OCI-LY7 (cell line): ENCODE results near the gene WDFY2. TPM values are rescaled to one million over a fixed set of nuclear protein-coding genes. Genes with fewer than 3 reads are reported as not detected.

ENCODE experiments used
- BruUV-seq: library from RNA; stranded (reverse); fragments of 400-500 nt; replicated peaks from 2 replicates; lab custom pipeline; 2021; lab: Mats Ljungman, UMichigan
- CTCF ChIA-PET: fragments of 300-600 bp; sonication (Branson Sonifier 250); formaldehyde crosslinking; loops from one replicate; lab custom pipeline; 2022; ENCODE audit warnings: antibody characterized with exemption; ENCODE audit not compliant: unreplicated experiment; lab: Charles Lee
- POLR2A ChIA-PET: fragments of 300-600 bp; sonication (Branson Sonifier 250); formaldehyde crosslinking; loops from one replicate; lab custom pipeline; 2022; ENCODE audit warnings: antibody characterized with exemption; lab: Charles Lee
- DNase-seq: peaks from one replicate; pipeline ENCODE4 v3.0.0-alpha.2; 2015; ENCODE audit warnings: low spot score
- H2AFZ ChIP-seq: fragments of 200-600 bp; sonication (generic), shearing (Covaris generic); 2 replicates; pipeline ENCODE4 v1.6.1; 2014; ENCODE audit warnings: mild to moderate bottlenecking, antibody characterized with exemption, low read length, moderate library complexity
- H3K27ac ChIP-seq: fragments of 200-600 bp; sonication (generic); 2 replicates; pipeline ENCODE4 v1.5.1; 2014; ENCODE audit warnings: mixed run types, low read depth, mild to moderate bottlenecking, moderate library complexity, low read length, inconsistent platforms; ENCODE audit not compliant: poor library complexity, severe bottlenecking
- H3K36me3 ChIP-seq: fragments of 200-600 bp; sonication (generic); 2 replicates; pipeline ENCODE4 v1.6.1; 2014; ENCODE audit warnings: mild to moderate bottlenecking, antibody characterized with exemption, low read length, moderate library complexity, mixed read lengths; ENCODE audit not compliant: insufficient read depth
- H3K4me1 ChIP-seq: fragments of 200-600 bp; sonication (generic); 2 replicates; pipeline ENCODE4 v1.5.1; 2014; ENCODE audit warnings: mild to moderate bottlenecking, low read length; ENCODE audit not compliant: insufficient read depth, poor library complexity, severe bottlenecking
- H3K4me2 ChIP-seq: fragments of 200-600 bp; sonication (generic); 2 replicates; pipeline ENCODE4 v1.6.1; 2014; ENCODE audit warnings: mild to moderate bottlenecking, low read length
- H3K4me3 ChIP-seq: fragments of 200-600 bp; sonication (generic); 2 replicates; pipeline ENCODE4 v1.5.1; 2014; ENCODE audit warnings: mild to moderate bottlenecking, low read depth, low read length; ENCODE audit not compliant: poor library complexity, severe bottlenecking
- H3K79me2 ChIP-seq: fragments of 200-600 bp; sonication (generic); 2 replicates; pipeline ENCODE4 v1.6.1; 2016; ENCODE audit warnings: low read depth, mild to moderate bottlenecking, low read length, moderate library complexity, mixed read lengths; ENCODE audit not compliant: insufficient read depth
- H3K9me2 ChIP-seq: fragments of 200-600 bp; sonication (generic); 2 replicates; pipeline ENCODE4 v1.6.1; 2016; ENCODE audit warnings: mild to moderate bottlenecking, low read length, mixed read lengths; ENCODE audit not compliant: insufficient read depth
- H3K9me3 ChIP-seq: fragments of 200-600 bp; sonication (generic); 2 replicates; pipeline ENCODE4 v1.6.1; 2014; ENCODE audit warnings: mild to moderate bottlenecking, mixed run types, low read length, mixed read lengths
- H4K20me1 ChIP-seq: fragments of 200-600 bp; sonication (generic); 2 replicates; pipeline ENCODE4 v1.6.1; 2014; ENCODE audit warnings: mild to moderate bottlenecking, antibody characterized with exemption, low read length, moderate library complexity, mixed read lengths; ENCODE audit not compliant: insufficient read depth
- EZH2phosphoT487 ChIP-seq: fragments of 200-600 bp; sonication (generic); IDR thresholded peaks from 2 replicates; pipeline ENCODE4 v1.6.1; 2018; ENCODE audit warnings: low read depth, borderline replicate concordance, mild to moderate bottlenecking, mixed run types, antibody characterized with exemption, low read length, moderate library complexity, mixed read lengths
- intact Hi-C: fragments of 100-400 bp; cut with micrococcal nuclease; formaldehyde crosslinking; loops from one replicate; pipeline ENCODE4 v1.10.0; 2022; ENCODE audit not compliant: unreplicated experiment
- total RNA-seq, 2 experiments: library from RNA; depleted of rRNA in 1 of 2; stranded (reverse); fragments of >200 nt in 1 of 2; shearing (Covaris generic) in 1 of 2; gene quantifications; 2 replicates each; pipeline ENCODE4 v1.2.3, GENCODE V29; 2014 to 2022
- TF ChIP-seq, protein P1 (sequence below): fragments of 200-600 bp; sonication (generic); conservative IDR thresholded peaks from 2 replicates; pipeline ENCODE4 v1.5.1; 2014; ENCODE audit warnings: mild to moderate bottlenecking, antibody characterized with exemption, low read length, moderate library complexity, mixed read lengths

The WDFY2 gene
- total RNA-seq, 2 experiments from 2014 or later = 6.4 to 18.1 TPM

DNA sequence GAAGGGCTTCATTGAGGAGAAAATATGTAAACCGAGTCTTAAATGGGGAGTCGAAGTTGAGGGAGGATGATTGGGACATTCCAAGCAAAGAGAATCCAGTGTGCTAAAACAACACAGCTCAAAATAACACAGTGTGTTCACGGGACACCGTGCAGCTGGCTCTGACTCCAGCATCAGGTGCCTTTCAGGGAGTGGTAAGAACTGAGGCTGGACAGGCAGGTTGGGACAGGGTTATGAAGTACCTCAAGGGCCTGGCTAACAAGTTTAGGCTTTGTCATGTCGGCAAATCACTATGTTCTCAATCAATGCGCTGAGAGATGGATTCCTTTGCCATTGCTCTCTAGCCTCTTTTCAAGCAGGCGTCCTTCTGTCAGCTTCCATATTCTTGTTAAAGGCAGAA is 27.5 kb upstream of the WDFY2 start:
- H3K9me2 ChIP-seq = no peaks in the 10 kb centered on the region

DNA sequence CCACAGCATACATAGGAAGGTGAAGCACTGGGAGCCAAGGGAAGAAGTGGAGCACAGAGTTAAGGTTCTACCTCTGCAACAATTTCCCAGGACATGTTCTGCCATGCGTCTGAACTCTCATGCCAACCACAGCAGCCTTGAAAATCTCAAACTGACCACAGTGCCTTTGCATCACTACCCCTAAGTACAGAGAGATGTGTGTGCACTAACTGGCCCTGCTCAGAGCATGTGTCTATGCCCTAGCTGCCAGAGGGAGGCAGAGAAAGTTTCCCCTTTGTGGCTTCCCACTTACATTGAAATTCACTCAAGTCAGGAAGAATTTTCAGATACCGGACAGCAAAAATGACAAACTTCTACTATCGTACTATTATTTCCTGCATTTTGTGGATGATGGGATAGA is 26.8 kb upstream of the WDFY2 start:
- Histone ChIP-seq H3K4me1 (peaks cover 6% of the 10 kb centered on the region), H4K20me1 (no peaks in the 10 kb centered on the region), H3K9me2 (no peaks in the 10 kb centered on the region), H2AFZ (no peak overlapping the region), H3K4me2 (no peak overlapping the region), H3K79me2 (no peaks in the 10 kb centered on the region), H3K9me3 (no peaks in the 10 kb centered on the region), H3K27ac (no peak overlapping the region), H3K36me3 (no peaks in the 10 kb centered on the region), H3K4me3 (no peak overlapping the region)
- TF ChIP-seq EZH2phosphoT487 = no peak
- TF ChIP-seq, protein P1, sequence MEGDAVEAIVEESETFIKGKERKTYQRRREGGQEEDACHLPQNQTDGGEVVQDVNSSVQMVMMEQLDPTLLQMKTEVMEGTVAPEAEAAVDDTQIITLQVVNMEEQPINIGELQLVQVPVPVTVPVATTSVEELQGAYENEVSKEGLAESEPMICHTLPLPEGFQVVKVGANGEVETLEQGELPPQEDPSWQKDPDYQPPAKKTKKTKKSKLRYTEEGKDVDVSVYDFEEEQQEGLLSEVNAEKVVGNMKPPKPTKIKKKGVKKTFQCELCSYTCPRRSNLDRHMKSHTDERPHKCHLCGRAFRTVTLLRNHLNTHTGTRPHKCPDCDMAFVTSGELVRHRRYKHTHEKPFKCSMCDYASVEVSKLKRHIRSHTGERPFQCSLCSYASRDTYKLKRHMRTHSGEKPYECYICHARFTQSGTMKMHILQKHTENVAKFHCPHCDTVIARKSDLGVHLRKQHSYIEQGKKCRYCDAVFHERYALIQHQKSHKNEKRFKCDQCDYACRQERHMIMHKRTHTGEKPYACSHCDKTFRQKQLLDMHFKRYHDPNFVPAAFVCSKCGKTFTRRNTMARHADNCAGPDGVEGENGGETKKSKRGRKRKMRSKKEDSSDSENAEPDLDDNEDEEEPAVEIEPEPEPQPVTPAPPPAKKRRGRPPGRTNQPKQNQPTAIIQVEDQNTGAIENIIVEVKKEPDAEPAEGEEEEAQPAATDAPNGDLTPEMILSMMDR = no peak
- no peak for DNase-seq
- POLR2A ChIA-PET = no interaction called here
- BruUV-seq = no TSS peak
- intact Hi-C loops = no loop called here
- CTCF ChIA-PET = no interaction called here

More for the DNA sequence above, 27.5 kb upstream of the WDFY2 start:
- DNase-seq = no peak
- Histone ChIP-seq H4K20me1 (no peaks in the 10 kb centered on the region), H3K4me2 (no peak overlapping the region), H3K9me3 (no peaks in the 10 kb centered on the region), H3K36me3 (no peaks in the 10 kb centered on the region), H3K4me1 (no peaks in the 10 kb centered on the region), H3K79me2 (no peaks in the 10 kb centered on the region), H2AFZ (no peak overlapping the region), H3K27ac (no peak overlapping the region), H3K4me3 (no peak overlapping the region)
- ChIA-PET POLR2A (interaction anchor here (0.6 to 1.0 kb wide), 2 partner anchors 10 to 167 kb away, joined by 3 to 6 read pairs; no protein-coding TSS in a partner anchor), CTCF (interaction anchor here (0.5 kb wide), 1 partner anchor 267 kb away, joined by 3 read pairs; no protein-coding TSS in a partner anchor)
- no peak for TF ChIP-seq EZH2phosphoT487
- TF ChIP-seq, protein P1 = no peak
- BruUV-seq = no TSS peak
- intact Hi-C loops = no loop called here

DNA sequence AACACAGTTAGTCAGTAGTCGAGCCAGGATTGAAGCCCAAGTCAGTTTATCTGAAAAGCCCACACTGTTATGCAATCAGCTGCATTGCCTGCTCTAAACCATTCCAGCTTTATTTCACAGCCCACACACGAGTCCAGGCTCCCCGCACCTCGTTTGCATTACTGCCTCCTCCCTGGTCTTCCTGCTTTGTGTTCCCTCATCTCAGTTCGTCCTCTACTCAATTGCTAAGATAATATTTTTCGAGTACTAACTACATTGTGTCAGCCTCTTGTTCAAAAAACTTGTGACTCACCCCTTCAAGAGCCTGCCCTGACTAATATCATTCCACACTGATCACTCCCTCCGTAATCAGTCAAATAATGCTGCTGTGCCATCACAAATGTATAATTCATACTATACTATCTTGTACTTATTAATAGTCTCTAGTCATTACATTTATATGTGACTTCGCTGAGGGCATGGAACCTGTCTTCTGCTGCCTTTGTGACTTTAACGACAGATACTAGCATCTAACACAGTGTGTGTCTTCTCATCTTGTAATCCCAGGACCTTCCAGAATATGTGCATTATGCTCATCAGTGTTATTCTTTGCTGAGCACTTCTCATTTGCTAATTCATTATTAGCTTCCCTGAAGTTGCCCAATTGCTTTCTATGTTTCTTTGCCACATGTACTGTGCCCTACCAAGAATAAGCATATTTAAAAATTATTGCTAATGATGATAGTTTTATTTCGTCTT is 26.2 kb upstream of the WDFY2 start:
- ChIA-PET POLR2A (no interaction called here), CTCF (no interaction called here)
- Histone ChIP-seq H3K9me2 (no peaks in the 10 kb centered on the region), H3K4me3 (no peak overlapping the region), H3K4me1 (peaks cover 6% of the 10 kb centered on the region), H3K9me3 (no peaks in the 10 kb centered on the region), H2AFZ (no peak overlapping the region), H3K36me3 (no peaks in the 10 kb centered on the region), H3K4me2 (no peak overlapping the region), H3K27ac (no peak overlapping the region), H3K79me2 (no peaks in the 10 kb centered on the region), H4K20me1 (no peaks in the 10 kb centered on the region)
- BruUV-seq = no TSS peak
- intact Hi-C loops = no loop called here
- TF ChIP-seq EZH2phosphoT487 = no peak
- TF ChIP-seq, protein P1 = no peak
- no peak for DNase-seq
